Stomach (tissue), 9 donors: ENCODE data around the gene CHTF8. TPM values are rescaled to one million over a fixed set of nuclear protein-coding genes. Genes with fewer than 3 reads are reported as not detected.
"Not testable (repeated sequence)": the region's sequence is repeated elsewhere in the genome, so short reads cannot be mapped to it uniquely, and the experiment has no call there.

Experiments used
- DNase-seq, 2 donors: peaks; one replicate each; pipeline versions ENCODE4 v3.0.0 to v3.0.0-alpha.2; 2013 to 2019
- H3K27ac ChIP-seq, 5 donors: fragments of 200-600 bp in 4 of 5; sonication (generic) in 4 of 5; one replicate each; pipeline ENCODE4 v1.5.1; 2013 to 2019; ENCODE audit warnings: mild to moderate bottlenecking in 1 of 5, moderate library complexity in 1 of 5
- H3K27me3 ChIP-seq, 3 donors: fragments of 200-600 bp; sonication (generic); one replicate each; pipeline ENCODE4 v1.5.1; 2017 to 2019; ENCODE audit warnings: mixed run types in 1 of 3
- H3K36me3 ChIP-seq, 4 donors: fragments of 200-600 bp; sonication (generic); 1 replicate in 3 of 4; 2 replicates in 1 of 4; pipeline ENCODE4 v1.5.1; 2016 to 2019
- H3K4me1 ChIP-seq, 4 donors: fragments of 200-600 bp; sonication (generic); one replicate each; pipeline ENCODE4 v1.5.1; 2016 to 2019
- H3K4me3 ChIP-seq, 4 donors: fragments of 200-600 bp; sonication (generic) in 3 of 4; one replicate each; pipeline ENCODE4 v1.5.1; 2016 to 2019; ENCODE audit warnings: mild to moderate bottlenecking in 1 of 4
- H3K9me3 ChIP-seq, 4 donors: fragments of 200-600 bp; sonication (generic); one replicate each; pipeline ENCODE4 v1.5.1; 2016 to 2019
- CTCF ChIP-seq, 7 experiments: fragments of 450-650 bp in 4 of 7; fragments of 200-600 bp in 3 of 7; sonication (generic) in 3 of 7; IDR thresholded peaks; one replicate each; pipeline ENCODE4 v1.5.1; 2016 to 2019; ENCODE audit warnings: antibody characterized with exemption in 7 of 7, control low read depth in 2 of 7, mild to moderate bottlenecking in 1 of 7
- EP300 ChIP-seq: sonication (generic); formaldehyde crosslinking; IDR thresholded peaks from one replicate; pipeline ENCODE4 v1.6.1; 2017; ENCODE audit warnings: antibody characterized with exemption
- POLR2A ChIP-seq, 4 donors: fragments of 450-650 bp; IDR thresholded peaks; one replicate each; pipeline ENCODE4 v1.6.1; 2016; ENCODE audit warnings: antibody characterized with exemption in 4 of 4, control low read depth in 2 of 4, mild to moderate bottlenecking in 1 of 4, moderate library complexity in 1 of 4
- POLR2AphosphoS5 ChIP-seq, 3 donors: sonication (generic); formaldehyde crosslinking; IDR thresholded peaks; one replicate each; pipeline ENCODE4 v1.6.1; 2016; ENCODE audit warnings: antibody characterized with exemption in 3 of 3
- WGBS, 5 donors: extraction: QIAGEN DNeasy Blood & Tissue Kit in 3 of 5; methylation state at CpG; one replicate each; pipeline versions ENCODE4 v1.1.5 to v1.1.7; 2013 to 2018; 5-methylcytosine and 5-hydroxymethylcytosine counted together
- intact Hi-C: fragments of 100-400 bp; cut with DNase I; formaldehyde crosslinking; loops from one replicate; pipeline ENCODE4 v1.15.1; 2023; ENCODE audit warnings: low total_unique reads
- polyA plus RNA-seq, 3 donors: library from polyadenylated mRNA; stranded (reverse); fragments of 200-250 nt; gene quantifications; one replicate each; pipeline ENCODE4 v1.2.3, GENCODE V29; 2013
- total RNA-seq, 5 donors: library from RNA; depleted of rRNA; stranded (reverse); fragments of >200 nt; gene quantifications; one replicate each; pipeline versions ENCODE4 v1.1.0 to v1.2.3, GENCODE V29; 2014 to 2016
- donor health status: healthy with polysubstance abuse.
- donor health status: Bipolar disorder and iron deficiency.
- donor health status: healthy.

Gene CHTF8
- total and polyA plus RNA-seq, 8 donors: 12.3 to 83.2 (median 48.9) TPM

DNA sequence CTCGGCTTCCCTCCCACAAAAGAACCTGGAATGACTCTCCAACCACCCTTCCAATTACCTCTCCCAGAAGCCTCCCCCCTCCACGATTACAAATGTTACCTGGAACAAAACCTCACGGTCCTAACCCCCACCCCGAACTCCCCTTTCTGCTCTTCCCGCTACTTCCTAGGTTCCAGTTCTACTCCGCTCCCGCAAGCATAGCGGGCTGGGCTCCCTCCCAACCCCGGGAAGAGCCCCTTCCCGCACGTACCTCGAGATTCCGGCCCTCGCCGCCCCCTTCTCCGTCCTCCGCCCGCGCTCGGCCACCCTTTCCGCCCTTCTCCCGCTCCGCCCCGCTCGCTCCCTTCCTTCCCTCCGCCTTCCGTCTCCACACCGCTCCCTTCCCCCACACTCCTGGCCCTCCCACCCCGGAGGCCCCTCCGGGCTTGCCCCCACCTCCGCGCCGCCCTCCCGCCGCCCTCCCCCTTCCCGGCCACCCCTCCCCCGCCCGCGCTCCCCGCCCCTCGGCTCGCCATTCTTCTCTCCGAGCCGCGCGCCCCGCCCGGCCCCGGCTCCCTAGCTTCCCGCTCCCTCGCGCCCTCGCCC, 457 bp downstream of the CHTF8 start:
- Histone ChIP-seq H3K27ac (peak overlapping the region; percentile 91 to 100 (median 97)), H3K36me3 (peaks cover 0 to 18% (median 11%) of the 10 kb centered on the region in 4 donors), H3K27me3 (no peaks in the 10 kb centered on the region), H3K4me3 (peak overlapping the region; percentile 94 to 99 (median 96)), H3K9me3 (no peaks in the 10 kb centered on the region), H3K4me1 (peaks cover 16 to 61% (median 35%) of the 10 kb centered on the region in 4 donors)
- peak in 1 of 3 donors; percentile 4 for TF ChIP-seq POLR2AphosphoS5 (IDR thresholded peaks at IDR 0.05)
- TF ChIP-seq EP300: no peak
- 1 to 2% (median 1%) methylated on average over 28 to 53 of the region's 53 CpGs for WGBS, 5 donors
- DNase-seq: peak; percentile 75 to 96
- intact Hi-C loops: no loop called here

DNA sequence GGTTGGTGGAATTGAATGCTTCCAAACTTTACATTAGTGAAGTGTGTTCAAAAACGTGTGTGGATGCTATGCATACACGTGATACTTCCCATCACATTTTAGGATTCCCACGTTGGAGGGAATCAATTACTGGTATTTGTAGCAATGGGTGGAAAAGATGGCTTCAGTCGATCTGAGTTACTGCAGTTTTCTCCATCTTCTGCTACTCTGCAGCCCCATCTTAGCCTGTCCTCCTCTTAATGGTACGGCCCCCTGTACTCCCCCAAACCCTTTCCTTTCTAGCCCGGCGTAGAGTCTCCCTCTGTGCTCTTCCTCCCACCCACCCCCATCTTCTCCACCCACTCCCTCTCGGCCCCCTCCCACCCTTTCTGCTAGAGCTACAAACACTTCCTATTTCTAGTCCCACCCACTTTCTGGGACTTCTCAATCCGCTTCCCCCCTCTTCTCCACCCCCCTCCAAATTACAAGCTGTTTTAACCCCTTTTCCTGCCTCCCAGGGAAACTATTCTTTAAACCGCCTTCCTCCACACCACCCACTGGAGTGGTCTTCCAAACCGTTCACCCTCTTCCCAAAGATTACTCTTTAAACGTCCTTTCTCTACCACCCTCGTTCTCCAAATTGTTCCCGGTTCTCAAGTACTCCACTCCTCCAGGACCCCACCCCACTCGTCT, 1.1 kb downstream of the CHTF8 start:
- Histone ChIP-seq H3K36me3 (peaks cover 0 to 14% (median 6%) of the 10 kb centered on the region in 4 donors), H3K4me1 (peaks cover 16 to 67% (median 38%) of the 10 kb centered on the region in 4 donors), H3K27me3 (no peaks in the 10 kb centered on the region), H3K27ac (peak overlapping the region; percentile 91 to 100 (median 97)), H3K9me3 (no peaks in the 10 kb centered on the region), H3K4me3 (peak overlapping the region; percentile 94 to 99 (median 96))
- DNase-seq: peak in 1 of 2 donors; percentile 78
- TF ChIP-seq POLR2AphosphoS5 (IDR thresholded peaks at IDR 0.05): no peak
- TF ChIP-seq EP300: no peak
- TF ChIP-seq POLR2A (IDR thresholded peaks at IDR 0.05): no peak
- TF ChIP-seq CTCF (IDR thresholded peaks at IDR 0.05): no peak
- intact Hi-C loops: no loop called here
- WGBS, 5 donors: 3 to 6% (median 5%) methylated on average over 15 of the region's 15 CpGs

GRCh38 chr16:69130461-69130860, 1.9 kb downstream of the CHTF8 start:
- H3K27ac ChIP-seq: peak overlapping the region in 2 of 5 donors; percentile 92 to 97
- peaks cover 0 to 14% (median 3%) of the 10 kb centered on the region in 4 donors for H3K36me3 ChIP-seq
- DNase-seq: no peak
- TF ChIP-seq CTCF (IDR thresholded peaks at IDR 0.05) (no peak), POLR2A (IDR thresholded peaks at IDR 0.05) (no peak), EP300 (no peak), POLR2AphosphoS5 (IDR thresholded peaks at IDR 0.05) (no peak)
- no peaks in the 10 kb centered on the region for H3K9me3 ChIP-seq
- 56 to 67% (median 64%) methylated on average over 6 of the region's 6 CpGs for WGBS, 5 donors
- H3K27me3 ChIP-seq: no peaks in the 10 kb centered on the region
- no peak overlapping the region for H3K4me3 ChIP-seq
- H3K4me1 ChIP-seq: peaks cover 16 to 69% (median 40%) of the 10 kb centered on the region in 4 donors
- intact Hi-C loops: no loop called here

GRCh38 chr16:69127966-69128510, 4.3 kb downstream of the CHTF8 start:
- intact Hi-C loops: loop anchor here (10.0 kb wide), 1 partner anchor 283 kb away; the partner anchor contains the start of gene TANGO6
- H3K9me3 ChIP-seq: no peaks in the 10 kb centered on the region
- DNase-seq: no peak
- H3K36me3 ChIP-seq: peaks cover 0 to 14% (median 9%) of the 10 kb centered on the region in 4 donors
- no peaks in the 10 kb centered on the region for H3K27me3 ChIP-seq
- no peak overlapping the region for H3K27ac ChIP-seq
- peaks cover 10 to 61% (median 26%) of the 10 kb centered on the region in 4 donors for H3K4me1 ChIP-seq
- no peak overlapping the region for H3K4me3 ChIP-seq
- no peak for TF ChIP-seq POLR2A (IDR thresholded peaks at IDR 0.05)
- no peak for TF ChIP-seq POLR2AphosphoS5 (IDR thresholded peaks at IDR 0.05)
- no peak for TF ChIP-seq CTCF (IDR thresholded peaks at IDR 0.05)
- no peak for TF ChIP-seq EP300
- 83 to 92% (median 90%) methylated on average over 12 of the region's 12 CpGs for WGBS, 5 donors

GRCh38 chr16:69126801-69127200, 5.6 kb downstream of the CHTF8 start:
- H3K4me1 ChIP-seq: peaks cover 8 to 61% (median 25%) of the 10 kb centered on the region in 4 donors
- H3K9me3 ChIP-seq, H3K27ac ChIP-seq, DNase-seq, H3K4me3 ChIP-seq, H3K27me3 ChIP-seq: not testable (repeated sequence)
- H3K36me3 ChIP-seq: peaks cover 0 to 15% (median 10%) of the 10 kb centered on the region in 4 donors
- intact Hi-C loops: loop anchor here (10.0 kb wide), 1 partner anchor 282 kb away; the partner anchor contains the start of gene TANGO6
- WGBS, 5 donors: 92 to 97% (median 93%) methylated on average over 10 of the region's 10 CpGs
